Gastroesophageal sphincter (tissue), 3 donors: ENCODE data around the gene CH25H.

Source experiments
- CTCF ChIP-seq, 4 experiments: fragments of 200-600 bp in 2 of 4; fragments of 450-650 bp in 2 of 4; sonication (generic) in 1 of 4; IDR thresholded peaks; one replicate each; pipeline ENCODE4 v1.5.1; 2017 to 2019; ENCODE audit warnings: antibody characterized with exemption in 4 of 4, mild to moderate bottlenecking in 2 of 4, moderate library complexity in 2 of 4
- EP300 ChIP-seq: sonication (generic); formaldehyde crosslinking; IDR thresholded peaks from one replicate; pipeline ENCODE4 v1.6.1; 2017; ENCODE audit warnings: antibody characterized with exemption, mild to moderate bottlenecking
- POLR2AphosphoS5 ChIP-seq: sonication (generic); formaldehyde crosslinking; IDR thresholded peaks from one replicate; pipeline ENCODE4 v1.6.1; 2017; ENCODE audit warnings: antibody characterized with exemption

GRCh38 chr10:89210794-89211425 is 3.8 kb upstream of the CH25H start:
- TF ChIP-seq CTCF (IDR thresholded peaks at IDR 0.05) (no peak), EP300 (no peak), POLR2AphosphoS5 (no peak)
